MCF 10A (cell line): ENCODE measurements around the gene KAZALD1. TPM values are rescaled to one million over a fixed set of nuclear protein-coding genes. Genes with fewer than 3 reads are reported as not detected.

Source experiments
- BruUV-seq: library from RNA; stranded (reverse); fragments of 400-500 nt; replicated peaks from 2 replicates; lab custom pipeline; 2021; lab: Mats Ljungman, UMichigan
- CTCF ChIA-PET: fragments of 300-600 bp; sonication (Branson Sonifier 250); formaldehyde crosslinking; extraction: SDS; loops from one replicate; lab custom pipeline; 2021; ENCODE audit warnings: antibody characterized with exemption, inconsistent platforms; lab: Yijun Ruan, JAX
- POLR2A ChIA-PET: fragments of 300-600, 350-650 bp; sonication (Branson Sonifier 250); formaldehyde crosslinking; extraction: SDS; loops from one replicate; lab custom pipeline; 2020; ENCODE audit warnings: antibody characterized with exemption, inconsistent platforms; lab: Yijun Ruan, JAX
- DNase-seq: peaks from one replicate; pipeline ENCODE4 v3.0.0-alpha.2; 2018; ENCODE audit not compliant: unreplicated experiment
- H3K27ac Mint-ChIP-seq: one replicate; pipeline ENCODE4 v1.8.0; 2022; ENCODE audit warnings: mild to moderate bottlenecking, low read depth, mixed read lengths; ENCODE audit not compliant: unreplicated experiment
- H3K27me3 Mint-ChIP-seq: one replicate; pipeline ENCODE4 v1.8.0; 2022; ENCODE audit warnings: mixed read lengths; ENCODE audit not compliant: insufficient read depth, unreplicated experiment
- H3K36me3 Mint-ChIP-seq: one replicate; pipeline ENCODE4 v1.8.0; 2022; ENCODE audit warnings: mild to moderate bottlenecking, moderate library complexity, mixed read lengths; ENCODE audit not compliant: insufficient read depth, unreplicated experiment
- H3K4me1 Mint-ChIP-seq: one replicate; pipeline ENCODE4 v1.8.0; 2022; ENCODE audit warnings: mixed read lengths; ENCODE audit not compliant: insufficient read depth, unreplicated experiment
- H3K4me3 Mint-ChIP-seq: one replicate; pipeline ENCODE4 v1.8.0; 2022; ENCODE audit warnings: mild to moderate bottlenecking, moderate library complexity, mixed read lengths; ENCODE audit not compliant: unreplicated experiment
- H3K9me3 Mint-ChIP-seq: one replicate; pipeline ENCODE4 v1.8.0; 2022; ENCODE audit warnings: mixed read lengths; ENCODE audit not compliant: unreplicated experiment
- CTCF ChIP-seq: fragments of 200-600 bp; IDR thresholded peaks from one replicate; pipeline ENCODE4 v1.8.0; 2022; ENCODE audit warnings: antibody characterized with exemption, mild to moderate bottlenecking; ENCODE audit not compliant: unreplicated experiment
- intact Hi-C: fragments of 100-400 bp; cut with micrococcal nuclease; formaldehyde crosslinking; loops from 2 replicates; pipeline ENCODE4 v1.14.1; 2022
- total RNA-seq: library from RNA; stranded (reverse); gene quantifications from 2 replicates; pipeline ENCODE4 v1.2.3, GENCODE V29; 2022

Gene KAZALD1
- total RNA-seq, 1 experiment from 2014 or later, result 2.4 TPM

GRCh38 chr10:101020427-101021075, 41.2 kb upstream of the KAZALD1 start:
- H3K36me3 Mint-ChIP-seq, result no peaks in the 10 kb centered on the region
- no TSS peak for BruUV-seq
- no peak for TF ChIP-seq CTCF
- ChIA-PET CTCF (interaction anchor here (0.8 to 7.0 kb wide), 3 partner anchors 7 to 27 kb away, joined by 3 to 199 read pairs (median 3); partner anchors contain the start of gene LZTS2), POLR2A (interaction anchor here (1.0 kb wide), 1 partner anchor 10 kb away, joined by 4 read pairs; the partner anchor contains the start of genes PDZD7 and SFXN3)
- H3K4me1 Mint-ChIP-seq, result peaks cover 4% of the 10 kb centered on the region
- no peaks in the 10 kb centered on the region for H3K27me3 Mint-ChIP-seq
- no peak overlapping the region for H3K27ac Mint-ChIP-seq
- intact Hi-C loops, result no loop called here
- H3K4me3 Mint-ChIP-seq, result no peak overlapping the region
- no peak for DNase-seq
- no peaks in the 10 kb centered on the region for H3K9me3 Mint-ChIP-seq

GRCh38 chr10:101021239-101021638, 40.5 kb upstream of the KAZALD1 start:
- no peak for TF ChIP-seq CTCF
- H3K9me3 Mint-ChIP-seq, result no peaks in the 10 kb centered on the region
- H3K27me3 Mint-ChIP-seq, result no peaks in the 10 kb centered on the region
- intact Hi-C loops, result no loop called here
- POLR2A ChIA-PET, result interaction anchor here (1.0 kb wide), 1 partner anchor 10 kb away, joined by 4 read pairs; the partner anchor contains the start of genes PDZD7 and SFXN3
- H3K4me3 Mint-ChIP-seq, result no peak overlapping the region
- H3K36me3 Mint-ChIP-seq, result no peaks in the 10 kb centered on the region
- no peak overlapping the region for H3K27ac Mint-ChIP-seq
- no peak for DNase-seq
- H3K4me1 Mint-ChIP-seq, result peaks cover 4% of the 10 kb centered on the region
- no TSS peak for BruUV-seq
- CTCF ChIA-PET, result no interaction called here

- no peaks in the 10 kb centered on the region for H3K36me3 Mint-ChIP-seq
- intact Hi-C loops, result no loop called here
- no TSS peak for BruUV-seq
- no peak overlapping the region for H3K4me3 Mint-ChIP-seq
- no peaks in the 10 kb centered on the region for H3K27me3 Mint-ChIP-seq
- peaks cover 4% of the 10 kb centered on the region for H3K4me1 Mint-ChIP-seq
- ChIA-PET CTCF (interaction anchor here (0.5 kb wide), 1 partner anchor 24 kb away, joined by 3 read pairs; no protein-coding TSS in a partner anchor), POLR2A (interaction anchor here (1.0 kb wide), 1 partner anchor 9 kb away, joined by 4 read pairs; the partner anchor contains the start of genes PDZD7 and SFXN3)
- DNase-seq, result no peak
- H3K9me3 Mint-ChIP-seq, result no peaks in the 10 kb centered on the region
- no peak for TF ChIP-seq CTCF
- no peak overlapping the region for H3K27ac Mint-ChIP-seq
Observed at GRCh38 chr10:101021692-101022251, 40.0 kb upstream of the KAZALD1 start.

- Mint-ChIP-seq H3K36me3 (no peaks in the 10 kb centered on the region), H3K4me1 (peaks cover 4% of the 10 kb centered on the region), H3K27me3 (no peaks in the 10 kb centered on the region), H3K27ac (no peak overlapping the region), H3K4me3 (no peak overlapping the region), H3K9me3 (no peaks in the 10 kb centered on the region)
- no peak for TF ChIP-seq CTCF
- POLR2A ChIA-PET, result no interaction called here
- intact Hi-C loops, result no loop called here
- CTCF ChIA-PET, result interaction anchor here (0.6 kb wide), 1 partner anchor 15 kb away, joined by 3 read pairs; no protein-coding TSS in a partner anchor
- no TSS peak for BruUV-seq
- no peak for DNase-seq
Observed at GRCh38 chr10:101022967-101023705, 38.7 kb upstream of the KAZALD1 start.
